NCI-H1417 treated with DMSO at 0.1 percent for 48 hours (cell line): Measurements from ENCODE around the gene PFKL.
"Not testable (repeated sequence)": the region's sequence is repeated elsewhere in the genome, so short reads cannot be mapped to it uniquely, and the experiment has no call there.

Experiments used
- DNase-seq: peaks from one replicate; lab custom pipeline; 2025; lab: John Stamatoyannopoulos, UW

The PFKL gene

DNA sequence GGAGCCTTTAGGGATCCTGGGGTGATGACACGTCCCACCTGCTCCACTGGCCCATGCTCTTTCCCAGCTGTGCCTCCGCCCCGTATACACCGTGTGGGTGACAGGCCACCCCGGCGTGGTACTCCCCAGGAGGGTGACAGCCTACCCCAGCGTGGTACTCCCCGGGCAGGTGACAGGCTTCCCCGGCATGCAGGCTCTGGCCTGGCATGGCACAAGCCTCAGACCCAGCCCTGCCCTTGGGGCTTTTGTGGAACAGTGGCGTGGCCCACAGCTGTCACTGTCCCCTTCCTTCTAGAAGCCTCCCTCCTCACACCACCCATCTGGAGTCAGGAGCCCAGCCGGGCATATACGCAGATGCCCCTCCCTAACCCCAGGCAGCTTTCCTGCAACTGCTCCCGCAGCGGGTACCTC is 4.7 kb upstream of the PFKL start:
- no peak for DNase-seq

GRCh38 chr21:44295646-44296045 is 4.2 kb upstream of the PFKL start:
- no peak for DNase-seq

GRCh38 chr21:44296103-44296519 is 3.7 kb upstream of the PFKL start:
- DNase-seq, result no peak

- no peak for DNase-seq
Measured at GRCh38 chr21:44296916-44297315, 2.9 kb upstream of the PFKL start.

GRCh38 chr21:44297525-44298290 is 2.1 kb upstream of the PFKL start:
- peak; percentile 23 for DNase-seq

DNA sequence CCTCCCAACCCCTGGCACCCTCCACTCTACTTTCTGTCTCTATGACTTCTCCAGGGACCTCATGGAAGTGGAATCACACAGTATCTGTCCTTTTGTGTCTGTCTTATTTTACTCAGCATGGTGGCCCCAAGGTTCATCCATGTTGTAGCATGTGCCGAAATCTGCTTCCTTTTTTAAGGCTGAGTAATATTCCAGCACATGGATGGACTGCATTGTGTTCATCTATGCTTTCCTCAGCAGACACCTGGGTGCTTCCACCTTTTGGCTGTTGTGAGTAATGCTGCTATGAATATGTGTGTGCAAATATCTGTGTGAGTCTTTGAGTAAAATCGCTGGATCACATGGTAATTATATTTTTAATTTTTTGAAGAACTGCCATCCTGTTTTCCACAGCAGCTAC is 1.6 kb upstream of the PFKL start:
- no peak for DNase-seq

DNA sequence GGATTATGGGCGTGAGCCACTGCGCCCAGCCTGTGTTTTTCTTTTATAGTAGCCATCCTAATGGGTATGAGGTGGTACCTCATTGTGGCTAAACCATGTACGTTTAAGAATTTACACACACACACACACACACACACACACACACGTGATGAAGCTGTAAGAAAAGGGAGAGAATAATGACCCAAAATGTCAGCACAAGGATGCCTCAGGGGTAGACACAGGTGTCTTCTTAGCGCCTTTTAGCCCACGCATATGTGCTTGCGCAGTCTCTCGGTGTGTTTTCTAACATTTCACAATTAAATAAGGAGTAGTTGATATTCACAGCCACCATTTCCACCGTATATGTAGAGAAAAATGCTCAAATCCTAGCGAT is 782 bp upstream of the PFKL start:
- no peak for DNase-seq

DNA sequence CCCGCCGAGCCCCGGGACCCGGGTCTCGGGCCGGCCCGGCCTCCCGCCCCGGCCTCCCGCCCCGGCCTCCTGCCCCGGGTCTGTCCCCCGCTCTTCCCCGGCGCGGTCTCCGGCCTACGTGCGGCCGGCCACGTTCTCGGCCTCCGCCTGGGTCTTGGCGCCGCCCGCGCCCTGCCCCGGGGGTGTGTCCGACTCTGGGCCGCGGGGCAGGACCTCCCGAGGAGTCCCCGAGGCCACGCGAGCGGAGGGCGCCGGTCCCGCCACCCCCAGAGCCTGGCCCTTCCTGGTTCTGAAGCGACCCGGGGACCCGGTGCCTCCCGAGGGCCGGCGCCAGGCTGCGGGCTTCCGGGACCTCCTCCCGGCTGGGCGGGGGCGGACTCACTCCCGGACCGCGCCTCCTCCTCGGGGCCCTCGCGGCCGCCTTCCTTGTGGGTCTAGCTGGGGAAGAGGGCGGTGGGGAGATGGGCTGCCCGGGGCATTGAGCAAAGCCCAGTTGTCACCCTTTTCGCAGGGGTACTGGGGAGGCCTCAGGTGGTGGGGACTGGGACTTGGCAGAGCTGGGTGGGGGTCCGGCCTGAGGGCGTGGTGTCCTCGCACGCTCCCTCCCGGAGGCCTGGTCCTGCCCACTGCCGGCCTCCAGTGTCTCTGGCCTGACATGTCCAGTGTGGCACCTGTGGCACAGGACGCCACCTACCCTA is 558 bp downstream of the PFKL start:
- no peak for DNase-seq

- DNase-seq, result no peak
Measured at GRCh38 chr21:44301141-44301540, 1.3 kb downstream of the PFKL start.

- DNase-seq, result no peak
Measured at GRCh38 chr21:44301961-44302406, 2.1 kb downstream of the PFKL start.

DNA sequence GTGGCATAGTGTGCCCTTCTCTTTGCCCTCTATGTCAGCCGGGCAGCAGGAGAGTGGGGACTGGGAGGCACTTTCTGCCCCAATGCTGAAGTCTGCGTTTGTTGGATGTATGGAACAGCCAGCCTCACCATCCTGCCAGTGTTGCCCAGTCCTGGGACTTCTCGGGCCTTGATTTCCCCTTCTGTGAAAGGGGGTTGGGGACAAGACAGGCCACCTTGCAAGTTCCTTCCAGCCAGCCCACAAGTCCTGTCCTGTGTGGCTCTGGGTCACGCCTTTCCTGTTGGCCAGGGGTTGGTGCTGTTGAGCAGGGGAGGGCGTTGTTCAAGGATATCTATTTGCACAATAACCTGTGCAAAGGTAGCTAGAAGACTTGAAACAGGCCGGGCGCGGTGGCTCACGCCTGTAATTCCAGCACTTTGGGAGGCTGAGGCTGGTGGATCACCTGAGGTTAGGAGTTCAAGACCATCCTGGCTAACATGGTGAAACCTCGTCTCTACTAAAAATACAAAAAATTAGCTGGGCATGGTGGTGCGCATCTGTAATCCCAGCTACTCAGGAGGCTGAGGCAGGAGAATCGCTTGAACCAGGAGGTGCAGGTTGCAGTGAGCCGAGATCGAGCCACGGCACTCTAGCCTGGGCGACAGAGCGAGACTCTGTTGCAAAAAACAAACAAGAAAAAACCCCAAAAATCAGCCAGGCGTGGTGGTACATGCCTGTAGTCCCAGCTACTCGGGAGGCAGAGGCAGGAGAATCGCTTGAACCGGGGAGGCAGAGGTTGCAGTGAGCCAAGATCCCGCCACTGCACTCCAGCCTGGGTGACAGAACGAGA is 2.9 kb downstream of the PFKL start:
- DNase-seq, result not testable (repeated sequence)

DNA sequence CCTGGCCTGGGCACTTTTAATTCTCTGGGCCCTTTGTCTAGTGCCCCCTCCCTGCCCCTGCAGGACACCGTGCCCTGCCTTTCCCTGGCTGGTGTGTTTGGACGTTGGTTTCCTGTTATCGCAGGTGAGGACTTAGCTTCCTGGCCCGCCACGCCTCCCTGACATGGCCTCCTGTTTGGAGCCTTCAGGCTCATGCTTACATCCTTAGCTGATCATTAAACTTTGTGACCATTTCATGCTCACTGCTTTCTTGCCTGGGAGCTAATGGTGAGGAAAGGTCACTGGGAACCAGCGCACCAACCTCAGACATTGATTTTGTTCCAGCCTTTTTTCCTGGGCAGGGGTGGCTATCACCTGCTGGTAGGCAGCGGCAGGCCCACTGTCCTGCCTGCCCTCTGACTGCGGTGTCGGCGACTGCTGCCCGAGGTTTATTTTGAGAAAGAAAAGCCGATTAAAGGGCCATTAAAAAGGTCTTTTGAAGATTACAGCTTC is 3.7 kb downstream of the PFKL start:
- DNase-seq, result no peak

DNA sequence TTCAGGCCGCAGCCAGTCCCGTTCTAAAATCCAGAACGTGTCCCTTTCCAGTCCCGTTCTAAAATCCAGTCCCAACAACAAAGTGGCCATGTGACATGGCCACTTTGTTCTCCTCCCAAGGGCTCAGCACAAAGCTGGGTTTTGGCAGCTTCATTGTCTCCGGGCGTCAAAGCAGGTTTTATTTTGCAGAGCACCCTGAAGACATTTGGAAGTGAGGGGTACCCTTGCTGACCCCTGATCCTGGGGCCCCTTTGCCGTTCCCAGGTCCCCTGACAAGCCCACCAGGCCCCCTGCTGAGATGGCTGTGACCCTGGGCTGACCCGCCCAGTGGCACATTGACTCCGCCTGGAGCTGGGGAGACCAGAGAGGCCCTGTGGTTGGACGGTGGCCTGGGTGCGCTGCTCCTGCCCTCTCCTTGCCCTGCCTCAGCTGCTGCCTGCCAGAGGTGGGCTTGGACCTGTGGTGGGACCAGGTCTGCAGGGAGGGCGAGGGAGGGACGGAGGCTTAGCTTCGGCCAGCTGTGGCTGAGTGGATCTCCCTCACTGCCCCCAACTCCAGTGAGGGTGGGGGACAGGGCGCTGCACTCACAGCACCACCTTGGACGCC is 4.3 kb downstream of the PFKL start:
- no peak for DNase-seq

DNA sequence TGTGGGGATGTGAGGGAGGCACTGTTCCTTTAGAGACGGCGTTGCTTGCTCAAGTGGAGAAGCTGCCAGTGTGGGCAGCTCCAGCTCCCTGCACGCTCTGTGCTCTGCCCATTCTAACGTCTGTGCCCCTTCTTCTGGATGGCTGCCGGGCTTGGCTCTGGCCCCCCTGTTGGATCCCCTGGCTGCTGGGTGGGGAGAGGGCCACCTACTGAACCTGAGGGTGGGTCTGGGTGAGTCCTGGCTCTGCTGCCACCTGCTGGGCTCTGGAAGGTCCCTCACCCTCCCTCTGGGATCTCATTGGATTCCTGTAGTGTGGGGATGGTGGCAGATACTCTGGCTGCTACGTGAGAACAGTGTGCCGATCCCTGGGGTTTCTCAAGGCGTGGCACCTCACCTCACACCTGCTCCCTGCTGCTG is 5.0 kb downstream of the PFKL start:
- no peak for DNase-seq

DNA sequence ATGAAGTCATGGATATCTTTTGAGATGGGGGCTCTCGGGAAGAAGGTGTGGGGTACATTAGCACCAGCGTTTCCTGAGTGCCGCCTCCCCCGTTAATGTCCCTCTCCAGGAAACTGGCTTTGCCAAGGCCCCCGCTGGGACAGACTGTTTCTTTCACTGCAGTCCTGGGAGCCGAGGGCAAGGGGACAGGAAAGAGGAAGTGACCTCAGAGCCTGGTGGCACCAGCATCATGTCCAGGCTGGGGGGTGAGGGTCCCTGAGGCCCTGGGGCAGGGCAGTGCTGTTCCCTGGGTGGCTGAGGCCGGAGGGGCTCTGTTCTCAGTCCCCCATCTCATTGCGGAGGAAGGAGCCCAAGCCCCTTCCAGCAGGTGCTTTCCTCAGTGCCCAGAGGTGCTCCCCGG is 5.8 kb downstream of the PFKL start:
- DNase-seq, result no peak

- DNase-seq, result no peak
Measured at GRCh38 chr21:44306936-44307704, 7.3 kb downstream of the PFKL start.

DNA sequence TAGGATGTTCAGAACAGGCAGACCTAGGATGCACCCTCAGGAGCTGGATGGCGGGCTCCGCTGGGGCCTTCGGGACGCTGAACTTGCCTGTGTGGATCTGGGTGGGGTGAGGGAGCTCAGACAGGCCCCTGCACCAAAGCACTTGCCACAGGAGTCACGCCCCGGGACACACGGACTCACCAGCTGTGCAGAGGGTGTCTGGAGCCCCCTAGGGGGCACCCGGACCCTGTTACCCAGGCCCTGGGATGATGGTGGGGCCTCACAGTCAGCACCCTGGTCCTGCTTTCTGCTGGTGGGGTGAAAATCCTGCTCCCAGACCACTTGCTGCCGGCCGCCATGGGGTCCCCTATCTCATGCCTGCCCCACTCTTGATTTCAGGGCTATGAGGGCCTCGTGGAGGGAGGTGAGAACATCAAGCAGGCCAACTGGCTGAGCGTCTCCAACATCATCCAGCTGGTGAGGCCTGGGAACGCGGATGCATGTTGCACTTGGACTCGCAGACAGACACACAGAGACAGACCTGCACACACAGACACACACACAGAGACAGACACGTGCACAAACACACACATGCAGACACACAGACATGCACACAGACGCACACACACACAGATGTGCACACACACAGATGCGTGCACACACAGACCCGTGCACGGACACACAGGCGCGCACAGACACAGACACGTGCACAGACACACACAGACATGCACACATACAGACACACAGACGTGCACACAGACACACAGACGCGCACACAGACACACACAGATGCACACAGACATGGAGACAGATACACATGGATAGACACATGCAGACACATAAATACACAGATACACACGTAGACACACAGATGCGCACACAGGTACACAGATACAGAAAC is 11.0 kb downstream of the PFKL start:
- DNase-seq, result no peak

DNA sequence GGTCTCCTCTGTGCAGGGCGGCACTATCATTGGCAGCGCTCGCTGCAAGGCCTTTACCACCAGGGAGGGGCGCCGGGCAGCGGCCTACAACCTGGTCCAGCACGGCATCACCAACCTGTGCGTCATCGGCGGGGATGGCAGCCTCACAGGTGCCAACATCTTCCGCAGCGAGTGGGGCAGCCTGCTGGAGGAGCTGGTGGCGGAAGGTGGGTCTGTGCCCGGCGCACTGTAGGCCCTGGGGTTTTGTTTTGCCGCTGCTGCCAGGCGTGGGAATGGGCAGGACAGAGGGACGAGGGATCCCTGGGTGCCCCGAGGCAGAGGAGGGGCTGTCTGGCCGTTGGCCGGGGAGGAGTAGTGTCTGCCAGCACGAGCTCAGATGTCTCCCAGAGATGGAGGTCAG is 12.2 kb downstream of the PFKL start:
- no peak for DNase-seq

DNA sequence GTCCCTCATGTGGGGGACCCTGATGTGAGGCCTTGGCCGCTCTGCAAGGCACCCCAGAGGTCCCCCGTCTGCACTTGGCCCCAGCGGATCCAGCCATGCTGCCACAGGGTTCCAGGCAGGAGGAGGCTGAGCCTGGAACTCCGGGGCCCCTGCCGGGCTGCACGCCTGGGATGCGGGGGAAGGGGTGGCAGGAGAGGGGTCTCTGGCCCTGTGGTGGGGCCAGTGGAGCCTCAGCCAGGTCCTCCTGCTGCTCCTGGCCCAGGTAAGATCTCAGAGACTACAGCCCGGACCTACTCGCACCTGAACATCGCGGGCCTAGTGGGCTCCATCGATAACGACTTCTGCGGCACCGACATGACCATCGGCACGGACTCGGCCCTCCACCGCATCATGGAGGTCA is 12.9 kb downstream of the PFKL start:
- no peak for DNase-seq

DNA sequence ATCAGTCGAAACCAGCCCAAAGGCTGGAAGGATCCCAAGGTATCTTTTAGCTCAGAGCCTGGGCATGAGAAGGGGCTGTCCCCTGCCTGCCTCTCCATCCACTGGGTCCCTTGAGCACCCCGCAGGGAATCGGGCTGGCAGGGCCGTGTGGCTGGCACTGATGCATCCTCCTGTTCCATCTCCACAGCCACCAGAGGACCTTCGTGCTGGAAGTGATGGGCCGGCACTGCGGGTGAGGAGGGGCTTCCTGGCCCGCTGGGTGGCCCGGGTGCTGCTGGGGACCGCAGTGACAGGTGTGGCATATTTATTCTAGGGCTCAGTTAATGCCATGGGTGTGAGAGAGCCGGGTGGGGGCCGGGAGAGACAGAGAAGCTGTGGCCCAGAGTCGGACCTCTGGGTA is 13.6 kb downstream of the PFKL start:
- DNase-seq, result no peak
